EL (cell line): Measurements from ENCODE around the gene KRT80.

Experiments used
- DNase-seq: peaks from one replicate; pipeline ENCODE4 v3.0.0-alpha.2; 2016

KRT80 gene

GRCh38 chr12:52126605-52127578 lies 64.9 kb downstream of the KRT80 start:
- DNase-seq = no peak

- DNase-seq = no peak
Measured at GRCh38 chr12:52126050-52126604, 65.7 kb downstream of the KRT80 start.

- DNase-seq = no peak
Measured at GRCh38 chr12:52125476-52125900, 66.3 kb downstream of the KRT80 start.

- DNase-seq = no peak
Measured at GRCh38 chr12:52123487-52124186, 68.2 kb downstream of the KRT80 start.

GRCh38 chr12:52122904-52123303 lies 68.9 kb downstream of the KRT80 start:
- DNase-seq = no peak

- DNase-seq = no peak
Measured at GRCh38 chr12:52122540-52122871, 69.3 kb downstream of the KRT80 start.

GRCh38 chr12:52121824-52122539 lies 69.8 kb downstream of the KRT80 start:
- DNase-seq = peak; percentile 53

GRCh38 chr12:52120951-52121823 lies 70.6 kb downstream of the KRT80 start:
- DNase-seq = peak; percentile 33

- DNase-seq = peak; percentile 20
Measured at GRCh38 chr12:52119398-52120254, 72.2 kb downstream of the KRT80 start.
